Activated T-cell treated with anti-CD3 and anti-CD28 coated beads for 4 hours (primary cell): Measurements from ENCODE around the gene FAM3B.

Experiments
- DNase-seq: peaks from one replicate; pipeline ENCODE4 v3.0.0-alpha.2; 2020

FAM3B gene

DNA sequence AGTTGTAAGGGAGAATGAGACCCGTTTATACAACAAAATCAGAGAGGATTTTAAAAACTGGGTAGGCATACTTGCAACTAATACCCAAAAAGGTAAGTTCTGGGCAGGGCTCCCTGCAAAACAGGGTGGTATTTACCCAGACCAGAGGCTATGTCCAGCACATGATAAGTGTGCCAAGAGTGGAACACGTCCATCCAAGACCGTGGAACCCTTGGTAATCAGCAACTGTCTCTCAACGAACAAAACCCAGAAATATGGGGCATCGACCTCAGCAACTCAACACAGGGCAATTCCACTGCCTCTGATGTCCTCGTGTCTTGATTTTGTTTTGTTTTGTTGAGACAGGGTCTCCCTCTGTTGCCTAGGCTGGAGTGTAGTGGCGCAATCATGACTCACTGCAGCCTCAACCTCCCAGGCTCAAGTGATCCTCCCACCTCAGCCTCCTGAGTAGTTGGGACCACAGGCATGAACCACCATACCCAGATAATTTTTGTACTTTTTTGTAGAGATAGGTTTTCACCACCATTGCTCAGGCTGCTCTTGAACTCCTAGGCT lies 82.7 kb downstream of the FAM3B start:
- no peak for DNase-seq

DNA sequence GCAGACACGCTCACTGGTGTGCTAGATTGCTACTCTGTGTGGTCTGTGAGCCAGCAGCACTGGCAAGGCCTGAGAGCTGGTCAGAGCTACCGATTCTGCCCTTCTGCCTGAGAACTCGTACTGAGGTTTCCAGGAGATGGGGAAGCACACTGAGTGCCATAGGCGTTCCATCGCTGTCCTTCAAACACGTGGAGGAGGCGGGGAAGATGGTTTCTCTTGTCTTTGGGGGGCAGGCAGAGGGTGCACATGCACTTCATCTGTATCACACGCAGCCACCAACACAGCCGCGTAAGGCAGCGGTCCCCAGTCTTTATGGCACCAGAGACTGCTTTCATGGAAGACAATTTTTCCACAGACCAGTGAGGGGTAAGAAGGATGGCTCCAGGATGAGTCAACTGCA lies 85.6 kb downstream of the FAM3B start:
- no peak for DNase-seq

DNA sequence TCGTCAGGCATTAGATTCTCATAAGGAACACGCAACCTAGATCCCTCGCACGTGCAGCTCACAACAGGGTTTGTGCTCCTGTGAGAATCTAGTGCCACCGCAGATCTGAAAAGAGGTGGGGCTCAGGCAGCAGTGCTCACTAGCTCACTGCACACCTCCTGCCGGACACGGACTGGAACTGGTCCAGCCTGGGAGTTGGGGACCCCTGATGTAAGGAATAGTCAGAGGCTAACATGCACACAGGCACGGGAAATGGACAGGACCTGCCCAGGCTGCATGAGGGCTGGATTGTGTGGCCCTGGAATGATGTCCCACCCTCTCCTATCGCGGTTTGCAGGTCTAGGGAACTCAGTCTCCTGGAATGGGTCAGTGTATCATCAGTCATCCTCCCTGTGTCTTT lies 86.2 kb downstream of the FAM3B start:
- DNase-seq: no peak

DNA sequence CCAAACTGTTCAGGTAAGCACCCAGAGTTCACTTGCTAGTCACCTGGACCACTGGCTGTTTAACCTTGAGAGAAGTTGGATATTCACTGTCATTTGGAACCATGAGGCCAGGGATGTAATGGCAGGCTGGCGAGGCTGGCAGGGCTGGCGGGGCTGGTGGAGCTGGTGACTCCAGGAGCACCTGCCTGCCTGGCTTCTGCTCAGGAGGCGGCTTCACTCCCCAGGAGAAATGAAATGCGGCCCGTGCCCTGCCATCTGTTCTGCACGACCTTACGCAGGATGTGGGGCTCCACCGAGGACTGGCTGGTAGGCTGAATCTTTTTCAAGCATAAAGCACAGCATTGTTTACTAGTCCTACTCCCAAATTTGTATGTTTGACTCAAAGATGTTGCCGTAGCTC lies 86.7 kb downstream of the FAM3B start:
- DNase-seq: no peak

DNA sequence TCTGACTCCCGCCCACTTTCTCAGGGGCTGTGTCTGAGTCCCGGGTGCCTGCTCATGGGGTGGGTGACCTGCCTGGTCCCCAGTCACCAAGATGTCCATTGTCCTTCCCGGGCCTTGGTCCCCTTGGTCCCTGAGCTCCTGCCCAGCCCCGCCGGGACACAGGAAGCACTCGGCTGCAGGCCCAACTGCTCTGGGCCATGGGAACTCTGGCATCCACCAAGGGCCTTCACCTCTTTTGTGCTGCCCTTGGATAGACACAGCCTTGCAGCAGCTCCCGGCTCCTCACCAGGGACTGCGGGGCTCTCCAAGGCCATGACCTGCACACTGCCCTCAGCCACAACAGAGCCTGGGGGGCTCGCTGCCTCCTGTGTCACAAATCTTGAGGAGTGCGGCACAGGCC lies 87.4 kb downstream of the FAM3B start:
- DNase-seq: no peak

DNA sequence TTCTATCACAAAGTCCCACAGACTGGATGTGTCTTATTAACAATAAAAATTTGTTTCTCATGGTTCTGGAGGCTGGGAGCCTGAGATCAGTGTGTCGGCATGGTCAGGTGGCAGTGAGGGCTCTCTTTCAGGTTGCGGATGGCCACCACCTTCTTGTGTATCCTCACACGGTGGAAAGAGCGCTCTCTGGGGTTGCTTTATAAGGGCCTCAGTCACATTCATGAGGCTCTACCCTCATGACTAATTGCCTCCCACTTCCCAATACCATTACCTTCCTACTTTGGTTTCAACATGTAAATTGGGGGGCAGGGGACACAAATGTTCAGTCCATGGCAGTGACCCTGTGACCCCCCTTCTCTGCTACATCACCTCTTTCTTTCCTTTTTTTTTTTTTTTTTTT lies 88.7 kb downstream of the FAM3B start:
- DNase-seq: no peak

DNA sequence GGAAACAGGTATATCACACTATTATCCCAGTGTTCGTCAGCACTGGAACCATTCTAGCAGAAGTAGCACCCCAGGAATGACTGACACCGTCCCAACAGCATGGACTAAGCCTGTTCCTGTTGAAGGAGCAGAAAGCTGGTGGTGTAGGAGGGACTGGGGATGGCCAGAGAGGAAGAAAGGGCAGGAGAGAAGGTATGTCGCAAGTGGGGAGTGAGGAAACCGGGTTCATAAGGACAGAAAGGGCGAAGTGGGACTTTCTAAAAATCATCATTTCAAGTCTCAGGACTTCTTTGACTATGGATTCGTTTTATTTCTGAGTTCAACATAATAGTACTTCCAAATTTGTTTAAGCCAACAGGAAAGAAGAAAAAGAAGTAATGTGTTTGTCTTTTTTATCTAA lies 89.7 kb downstream of the FAM3B start:
- DNase-seq: no peak
